GM21576 (cell line): ENCODE data around the gene APH1B.
"Not testable (repeated sequence)": the region's sequence is repeated elsewhere in the genome, so short reads cannot be mapped to it uniquely, and the experiment has no call there.

Experiments used
- ATAC-seq: cut with Tn5 transposase; IDR thresholded peaks from one replicate; pipeline ENCODE4 v1.9.1; 2021; ENCODE audit warnings: mild to moderate bottlenecking, moderate library complexity; ENCODE audit not compliant: unreplicated experiment

APH1B gene

DNA sequence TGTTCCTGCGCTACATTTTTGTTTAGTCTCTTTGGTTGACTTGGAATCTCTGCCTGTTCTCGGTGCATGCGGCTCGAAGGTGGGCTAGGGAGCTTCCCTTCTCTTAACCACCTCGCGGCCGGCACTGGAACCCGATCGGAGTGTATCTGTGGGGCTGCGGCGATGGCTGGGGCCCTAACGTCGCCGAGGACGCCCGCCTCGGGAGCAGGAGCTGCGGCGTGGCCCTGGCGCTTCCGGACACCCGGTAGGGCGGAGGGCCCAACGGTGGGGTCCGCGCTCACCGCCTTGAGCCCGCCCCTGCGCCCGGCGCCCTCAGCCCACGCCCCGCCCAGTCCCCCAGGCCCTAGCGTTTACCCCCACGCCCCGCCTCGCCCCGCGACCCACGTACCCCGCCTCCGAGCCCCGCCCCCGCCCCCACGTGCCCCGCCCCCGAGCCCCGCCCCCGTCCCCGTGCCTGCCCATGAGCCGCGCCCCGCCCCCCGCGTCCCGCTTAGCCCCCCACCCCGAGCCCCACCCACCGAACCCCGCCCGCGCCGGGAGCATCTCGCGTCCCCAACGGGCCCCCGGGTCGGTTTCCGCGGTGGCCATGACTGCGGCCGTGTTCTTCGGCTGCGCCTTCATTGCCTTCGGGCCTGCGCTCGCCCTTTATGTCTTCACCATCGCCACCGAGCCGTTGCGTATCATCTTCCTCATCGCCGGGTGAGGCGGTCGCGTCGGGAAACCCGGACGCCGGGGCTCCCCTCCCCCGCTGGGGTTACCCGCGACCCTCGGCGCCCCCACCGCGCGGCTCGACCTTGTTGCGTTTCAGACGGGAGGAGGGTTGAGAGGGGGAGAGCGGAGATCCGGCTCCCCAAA lies at the start of gene APH1B:
Gene APH1B, plus strand, starts transcription at position 568 of the 855 bp plus-strand sequence. Its CDS starts 19 bp downstream, at position 587.
- peak; percentile 51 for ATAC-seq

DNA sequence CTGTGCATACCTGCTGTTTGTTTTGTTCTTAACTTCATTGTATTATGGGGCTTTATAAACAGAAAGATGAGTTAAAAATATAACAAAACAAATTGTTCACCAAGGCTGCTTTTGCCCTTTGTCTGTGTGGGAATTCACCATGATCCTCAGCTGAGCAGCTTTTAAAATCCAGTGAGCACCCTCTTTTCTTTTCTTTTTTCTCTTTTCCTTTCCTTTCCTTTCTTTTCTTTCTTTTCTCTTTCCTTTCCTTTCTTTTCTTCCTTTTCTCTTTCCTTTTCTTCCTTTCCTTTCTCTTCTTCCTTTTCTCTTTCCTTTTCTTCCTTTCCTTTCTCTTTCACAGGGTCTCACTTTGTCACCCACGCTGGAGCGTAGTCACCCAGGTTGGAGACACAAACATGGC lies 49.7 kb upstream of the APH1B start:
- no peak for ATAC-seq

DNA sequence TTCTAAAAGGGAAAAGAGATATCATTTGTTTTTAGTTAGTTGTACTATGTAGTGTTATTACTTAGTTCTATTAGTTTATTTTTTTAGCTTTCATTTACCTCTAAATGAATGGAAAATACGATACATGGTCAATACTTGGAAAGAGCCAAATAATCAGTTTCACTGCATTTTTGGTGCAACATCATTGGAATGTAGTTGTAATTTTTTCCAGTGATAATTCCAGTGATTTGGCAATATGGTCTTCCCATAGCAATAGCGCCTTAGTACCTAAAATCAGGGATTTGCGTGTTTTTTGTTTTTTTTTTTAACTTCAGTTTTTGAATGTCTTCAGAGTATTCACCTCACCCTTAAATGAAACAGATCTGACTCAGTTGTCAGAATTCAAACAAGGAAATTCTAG lies 46.2 kb upstream of the APH1B start:
- no peak for ATAC-seq

- ATAC-seq, result no peak
Observed at GRCh38 chr15:63231706-63232105, 45.7 kb upstream of the APH1B start.

DNA sequence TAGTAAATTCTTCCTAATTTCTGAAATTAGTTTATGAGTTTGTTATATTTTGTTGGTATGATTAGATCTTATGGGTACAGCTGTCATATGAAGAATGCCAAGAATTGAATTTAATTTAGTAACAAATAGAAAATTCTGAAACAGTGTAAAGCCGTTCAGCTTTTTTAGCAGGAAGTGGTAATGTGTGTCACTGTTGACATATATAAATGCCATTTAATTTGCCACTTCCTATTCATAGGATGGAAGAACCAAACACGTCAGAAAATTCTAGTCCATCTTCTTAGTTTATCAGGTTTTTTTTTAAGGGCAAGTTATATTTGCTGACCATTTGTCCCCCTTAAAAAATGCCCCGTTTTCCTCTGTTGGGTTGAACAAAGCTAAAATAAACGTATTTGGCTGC lies 45.0 kb upstream of the APH1B start:
- no peak for ATAC-seq

DNA sequence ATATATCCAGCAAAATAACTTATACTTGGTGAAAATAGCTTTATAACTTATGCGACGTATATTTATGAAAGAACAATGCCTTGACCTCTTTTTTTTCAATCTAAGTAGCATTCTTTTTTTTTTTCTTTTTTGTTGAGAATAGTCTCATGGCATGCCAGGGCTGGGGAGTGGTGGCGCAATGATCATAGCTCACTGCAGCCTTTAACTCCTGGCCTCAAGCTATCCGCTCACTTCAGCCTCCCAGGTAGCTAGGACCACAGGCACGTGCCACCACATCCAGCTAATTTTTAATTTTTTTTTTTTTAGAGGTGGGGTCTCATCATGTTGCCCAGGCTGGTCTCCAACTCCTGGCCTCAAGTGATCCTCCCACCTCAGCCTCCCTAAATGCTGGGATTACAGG lies 44.5 kb upstream of the APH1B start:
- ATAC-seq, result no peak

GRCh38 chr15:63233667-63234423 lies 43.6 kb upstream of the APH1B start:
- ATAC-seq, result no peak

DNA sequence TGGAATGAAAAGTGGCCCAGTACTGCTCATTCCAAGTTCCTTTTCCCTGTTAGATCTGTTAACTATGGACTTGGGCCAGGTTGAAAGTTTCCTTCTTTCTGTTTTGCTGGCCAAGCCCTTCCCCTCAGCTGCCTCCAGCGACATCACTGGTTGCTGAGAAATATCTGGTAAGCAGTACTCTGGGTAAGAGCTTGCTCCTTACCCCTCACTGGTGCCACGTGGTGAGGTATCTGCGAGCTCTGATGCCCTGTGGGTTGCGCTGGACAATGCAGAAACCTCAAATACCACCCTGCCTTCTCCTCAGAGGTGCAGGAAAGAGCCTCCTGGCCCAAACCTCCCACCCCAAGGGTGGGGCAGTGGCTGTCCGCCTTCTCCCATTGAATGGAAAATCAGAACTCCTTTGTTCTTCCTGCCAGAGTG lies 42.9 kb upstream of the APH1B start:
- ATAC-seq, result no peak

DNA sequence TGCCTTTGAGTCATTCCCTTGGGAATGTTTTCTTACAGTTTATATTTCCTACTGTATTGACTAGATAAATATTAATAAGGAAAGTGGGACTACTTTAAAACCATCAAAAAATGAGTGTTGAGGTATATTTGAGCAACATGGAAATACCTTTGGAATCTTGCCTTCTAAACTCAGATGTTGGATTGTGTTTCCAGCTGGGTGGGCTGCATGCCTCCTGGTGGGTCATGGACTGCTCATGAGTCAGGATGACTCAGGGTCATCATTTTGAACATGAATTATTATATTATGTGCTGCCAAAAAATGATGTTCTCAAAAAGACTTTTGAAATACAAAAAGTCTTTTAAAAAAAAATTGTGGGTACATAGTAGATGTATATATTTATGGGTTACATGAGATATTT lies 41.1 kb upstream of the APH1B start:
- no peak for ATAC-seq

- ATAC-seq, result not testable (repeated sequence)
Observed at GRCh38 chr15:63237086-63237485, 40.3 kb upstream of the APH1B start.

DNA sequence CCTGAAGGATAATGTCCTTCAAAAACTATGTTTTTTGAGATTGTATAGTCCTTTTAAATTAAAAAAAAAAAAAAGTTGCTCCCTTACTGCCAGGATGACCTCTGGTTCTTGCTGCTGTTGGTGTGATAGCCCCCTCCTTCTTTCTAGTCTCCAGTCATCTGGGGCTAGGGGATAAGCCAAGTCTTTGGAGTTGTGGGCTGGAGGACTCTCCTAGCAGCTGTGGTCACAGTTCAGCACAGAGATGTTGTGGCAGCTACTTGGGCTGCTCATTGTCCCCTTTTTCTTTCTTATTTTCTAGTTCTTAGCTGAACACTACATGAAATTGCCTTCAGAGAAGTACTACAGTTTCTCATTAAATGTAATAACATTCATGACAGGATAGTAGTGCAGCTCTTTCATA lies 39.2 kb upstream of the APH1B start:
- ATAC-seq, result no peak

DNA sequence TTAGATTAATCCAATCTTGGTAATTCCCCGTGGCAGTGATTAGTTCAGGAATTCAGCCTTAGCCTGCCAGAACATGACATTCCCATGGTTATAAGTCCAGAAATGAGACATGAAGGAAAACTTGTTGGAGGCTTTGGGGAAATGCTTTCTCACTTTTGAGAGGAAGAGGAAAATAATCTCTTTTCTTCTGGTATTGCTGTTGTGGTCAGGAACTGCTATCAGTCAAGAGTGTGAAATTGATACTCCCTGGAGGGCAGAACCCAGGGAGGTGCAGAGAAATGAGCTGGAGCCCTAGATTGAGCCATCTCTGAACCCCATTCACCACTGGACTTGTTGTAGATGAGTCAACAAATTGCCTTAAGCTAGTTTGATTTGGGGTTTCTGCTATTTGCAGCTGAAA lies 38.6 kb upstream of the APH1B start:
- ATAC-seq, result peak; percentile 52

DNA sequence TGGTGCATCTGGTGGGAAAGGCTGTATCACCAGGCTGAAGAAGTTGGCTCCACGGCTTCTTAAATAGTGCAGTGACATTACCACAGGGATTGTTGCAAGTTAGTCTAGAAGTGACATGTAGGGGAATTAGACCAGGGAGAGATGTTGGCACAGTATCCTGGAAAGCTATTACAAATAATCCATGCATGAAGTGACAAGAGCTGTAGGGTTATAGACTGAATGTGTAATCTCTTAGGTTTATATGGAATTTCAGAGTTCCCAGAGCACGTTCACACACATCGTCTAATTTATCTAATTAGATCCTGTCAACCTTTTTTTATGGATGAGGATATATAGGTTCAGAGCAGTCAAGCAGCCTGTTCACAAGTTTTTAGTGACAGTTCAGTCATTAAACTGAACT lies 37.3 kb upstream of the APH1B start:
- ATAC-seq, result no peak

DNA sequence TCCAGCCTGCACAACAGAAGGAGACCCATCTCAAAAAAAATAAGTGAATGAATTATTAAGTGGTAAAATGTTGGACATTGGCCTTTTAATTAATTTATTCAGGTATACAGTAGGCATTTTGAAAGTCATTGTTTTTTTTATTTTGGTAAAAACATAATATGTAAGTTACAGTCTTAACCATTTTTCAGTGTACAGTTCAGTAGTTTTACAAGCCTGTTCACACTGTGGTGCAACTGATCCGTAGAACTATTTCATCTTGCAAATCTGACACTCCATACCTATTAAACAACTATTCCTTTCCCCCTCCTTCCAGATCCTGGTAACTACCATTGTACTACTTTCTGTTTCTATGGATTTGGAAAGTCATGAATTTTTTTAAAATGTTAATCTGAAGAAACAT lies 36.1 kb upstream of the APH1B start:
- ATAC-seq, result no peak

- ATAC-seq, result no peak
Observed at GRCh38 chr15:63243101-63243500, 34.3 kb upstream of the APH1B start.

DNA sequence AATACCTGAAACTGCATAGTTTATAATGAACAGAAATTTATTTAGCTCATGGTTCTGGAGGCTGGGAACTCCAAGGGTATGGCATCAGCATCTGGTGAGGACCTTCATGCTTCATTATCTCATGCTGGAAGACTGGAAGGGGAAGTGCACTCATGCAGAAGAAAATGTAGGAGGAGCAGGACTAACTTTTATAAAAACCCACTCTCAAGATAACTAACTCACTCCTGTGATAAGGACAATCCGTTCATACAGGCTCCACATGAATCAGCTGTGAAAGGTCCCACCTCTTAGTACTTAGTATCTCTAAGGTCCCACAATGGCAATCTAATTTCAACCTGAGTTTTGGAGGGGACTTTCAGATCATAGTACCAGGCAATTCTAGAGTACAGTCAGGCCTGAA lies 33.6 kb upstream of the APH1B start:
- ATAC-seq, result no peak

DNA sequence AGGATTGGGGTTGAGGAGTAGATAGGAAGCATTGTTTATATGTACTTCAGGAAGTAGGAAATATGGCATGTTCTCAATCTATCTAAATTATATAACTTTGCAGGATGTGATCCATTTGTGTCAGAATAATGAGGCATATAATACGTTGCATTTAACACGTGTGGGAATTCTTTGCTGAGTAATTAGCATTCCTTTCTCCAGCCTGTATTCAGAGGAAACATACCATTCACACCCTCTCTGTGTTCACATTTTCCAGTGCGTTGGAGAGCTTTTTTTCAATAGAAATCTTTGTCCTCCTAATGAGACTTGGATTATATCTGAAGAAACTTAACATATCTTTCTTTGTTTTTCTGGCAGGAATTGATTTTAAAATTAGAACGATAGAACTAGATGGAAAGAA lies 33.0 kb upstream of the APH1B start:
- ATAC-seq, result no peak

DNA sequence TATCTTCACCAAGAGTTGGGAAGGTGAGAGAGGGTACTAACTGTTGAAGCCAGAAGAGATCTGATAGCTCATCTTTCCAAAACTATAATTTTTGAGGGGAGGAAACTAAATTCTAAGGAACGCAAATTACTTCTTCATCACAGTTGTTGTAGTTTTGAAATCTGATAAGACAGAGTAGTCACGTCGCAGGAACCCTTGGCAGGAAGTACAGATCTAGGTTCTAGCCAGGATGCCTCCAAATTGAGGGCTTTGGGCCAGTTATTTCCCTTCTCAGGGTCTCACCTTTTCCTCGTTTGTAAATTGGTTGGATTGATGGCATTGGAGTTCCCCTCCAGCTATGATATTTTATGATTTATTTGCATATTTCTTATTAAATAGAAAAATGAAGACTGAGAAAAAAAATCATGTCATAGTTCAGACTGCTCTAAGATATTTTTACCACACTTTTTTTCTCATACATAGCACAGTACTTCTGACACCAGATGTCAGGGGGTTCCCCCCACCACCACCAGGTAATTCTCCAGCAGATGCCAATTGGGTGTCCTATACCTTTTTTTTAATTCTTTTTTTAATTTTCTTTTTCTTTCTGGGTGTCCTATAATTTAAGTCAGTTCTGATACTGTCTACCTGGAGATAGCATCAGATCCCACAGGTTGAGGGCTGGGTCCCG lies 32.3 kb upstream of the APH1B start:
- no peak for ATAC-seq

- no peak for ATAC-seq
Observed at GRCh38 chr15:63246691-63247469, 30.5 kb upstream of the APH1B start.

DNA sequence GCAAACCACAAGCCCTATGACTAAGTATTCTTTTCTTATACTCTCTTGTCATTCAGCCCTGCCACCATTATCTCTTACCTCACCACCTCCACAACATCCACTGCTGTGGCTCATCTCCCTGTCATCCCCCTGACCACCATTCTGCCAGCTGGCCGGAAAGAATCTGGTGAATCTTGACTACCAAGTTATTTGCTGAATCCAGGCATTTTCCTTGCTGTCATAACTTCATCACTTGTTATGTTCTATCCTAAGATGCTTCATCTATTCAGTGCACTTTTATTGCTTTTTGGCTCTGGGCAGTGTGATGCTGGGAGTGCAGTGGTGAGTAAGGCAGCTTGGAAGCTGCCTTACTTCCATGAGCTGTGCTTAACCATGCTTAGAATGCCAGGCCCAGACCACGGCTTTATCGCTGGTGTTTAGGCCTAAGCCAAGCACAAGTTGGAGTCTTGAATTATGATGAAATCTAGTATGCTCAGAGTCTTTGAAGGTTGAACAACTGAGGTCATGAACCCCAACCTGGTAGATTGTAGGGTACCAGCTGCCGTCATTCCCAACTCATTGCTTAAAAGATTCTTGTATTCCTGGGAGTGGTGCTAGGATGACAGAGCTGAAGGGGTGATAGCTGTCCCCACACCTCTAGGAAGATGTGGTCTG lies 27.0 kb upstream of the APH1B start:
- no peak for ATAC-seq
